NCI-H345 treated with DMSO at 0.1 percent for 48 hours (cell line): Measurements from ENCODE around the gene MAGI1.
A peak's percentile ranks its signal among the peaks of the same experiment; 100 is the strongest.
"Not testable (repeated sequence)": the region's sequence is repeated elsewhere in the genome, so short reads cannot be mapped to it uniquely, and the experiment has no call there.

ENCODE experiments used
- DNase-seq: peaks from one replicate; lab custom pipeline; 2025; ENCODE audit not compliant: unreplicated experiment; lab: John Stamatoyannopoulos, UW

The MAGI1 gene

GRCh38 chr3:65884071-65884470 lies 154.6 kb downstream of the MAGI1 start:
- DNase-seq = no peak

GRCh38 chr3:65883613-65884012 lies 155.1 kb downstream of the MAGI1 start:
- DNase-seq = peak; percentile 76

- no peak for DNase-seq
Observed at GRCh38 chr3:65880350-65880749, 158.4 kb downstream of the MAGI1 start.

GRCh38 chr3:65879372-65879771 lies 159.3 kb downstream of the MAGI1 start:
- no peak for DNase-seq

- no peak for DNase-seq
Observed at GRCh38 chr3:65878831-65879230, 159.9 kb downstream of the MAGI1 start.

GRCh38 chr3:65877160-65877559 lies 161.6 kb downstream of the MAGI1 start:
- no peak for DNase-seq

GRCh38 chr3:65876028-65876420 lies 162.7 kb downstream of the MAGI1 start:
- no peak for DNase-seq

- no peak for DNase-seq
Observed at GRCh38 chr3:65875393-65876027, 163.2 kb downstream of the MAGI1 start.

- DNase-seq = no peak
Observed at GRCh38 chr3:65873869-65874268, 164.8 kb downstream of the MAGI1 start.

GRCh38 chr3:65873028-65873427 lies 165.7 kb downstream of the MAGI1 start:
- no peak for DNase-seq

GRCh38 chr3:65871305-65872141 lies 167.2 kb downstream of the MAGI1 start:
- DNase-seq = peak; percentile 84

GRCh38 chr3:65869798-65870197 lies 168.9 kb downstream of the MAGI1 start:
- no peak for DNase-seq

- no peak for DNase-seq
Observed at GRCh38 chr3:65867463-65868210, 171.1 kb downstream of the MAGI1 start.

GRCh38 chr3:65864357-65864904 lies 174.3 kb downstream of the MAGI1 start:
- no peak for DNase-seq

- DNase-seq = no peak
Observed at GRCh38 chr3:65861718-65862117, 177.0 kb downstream of the MAGI1 start.

- DNase-seq = not testable (repeated sequence)
Observed at GRCh38 chr3:65859612-65860011, 179.1 kb downstream of the MAGI1 start.

GRCh38 chr3:65858749-65859148 lies 180.0 kb downstream of the MAGI1 start:
- DNase-seq = no peak

GRCh38 chr3:65857327-65857726 lies 181.4 kb downstream of the MAGI1 start:
- DNase-seq = no peak

GRCh38 chr3:65856907-65857306 lies 181.8 kb downstream of the MAGI1 start:
- DNase-seq = no peak

GRCh38 chr3:65855370-65856100 lies 183.2 kb downstream of the MAGI1 start:
- DNase-seq = no peak
